Skeletal muscle satellite cell (primary cell): ENCODE measurements around the gene ASIC2. TPM values are rescaled to one million over a fixed set of nuclear protein-coding genes. Genes with fewer than 3 reads are reported as not detected.

ENCODE experiments used
- H3K27me3 ChIP-seq: 2 replicates; pipeline ENCODE4 v1.7.0; 2013; ENCODE audit warnings: low read length; ENCODE audit not compliant: control insufficient read depth, insufficient read depth
- H3K36me3 ChIP-seq: 2 replicates; pipeline ENCODE4 v1.7.0; 2013; ENCODE audit warnings: mild to moderate bottlenecking, control low read depth, low read length; ENCODE audit not compliant: insufficient read depth
- H3K4me1 ChIP-seq: 2 replicates; pipeline ENCODE4 v1.7.0; 2013; ENCODE audit warnings: low read length; ENCODE audit not compliant: control insufficient read depth, insufficient read depth
- H3K4me2 ChIP-seq: 2 replicates; pipeline ENCODE4 v1.7.0; 2013; ENCODE audit warnings: mild to moderate bottlenecking, low read length
- H3K4me3 ChIP-seq: 2 replicates; pipeline ENCODE4 v1.7.0; 2013; ENCODE audit warnings: low read length
- H3K9ac ChIP-seq: 2 replicates; pipeline ENCODE4 v1.7.0; 2013; ENCODE audit warnings: mild to moderate bottlenecking, low read depth, low read length, moderate library complexity
- H3K9me3 ChIP-seq: replicated peaks from 2 replicates; pipeline ENCODE4 v1.7.0; 2013; ENCODE audit warnings: mild to moderate bottlenecking, control low read depth, low read length
- total RNA-seq: library from RNA; depleted of rRNA; stranded (reverse); fragments of >200 nt; gene quantifications from 2 replicates; pipeline ENCODE4 v1.2.3, GENCODE V29; 2012; rRNA removed

Gene ASIC2
- 0.22 and 0.25 TPM in 2 replicates for total RNA-seq

DNA sequence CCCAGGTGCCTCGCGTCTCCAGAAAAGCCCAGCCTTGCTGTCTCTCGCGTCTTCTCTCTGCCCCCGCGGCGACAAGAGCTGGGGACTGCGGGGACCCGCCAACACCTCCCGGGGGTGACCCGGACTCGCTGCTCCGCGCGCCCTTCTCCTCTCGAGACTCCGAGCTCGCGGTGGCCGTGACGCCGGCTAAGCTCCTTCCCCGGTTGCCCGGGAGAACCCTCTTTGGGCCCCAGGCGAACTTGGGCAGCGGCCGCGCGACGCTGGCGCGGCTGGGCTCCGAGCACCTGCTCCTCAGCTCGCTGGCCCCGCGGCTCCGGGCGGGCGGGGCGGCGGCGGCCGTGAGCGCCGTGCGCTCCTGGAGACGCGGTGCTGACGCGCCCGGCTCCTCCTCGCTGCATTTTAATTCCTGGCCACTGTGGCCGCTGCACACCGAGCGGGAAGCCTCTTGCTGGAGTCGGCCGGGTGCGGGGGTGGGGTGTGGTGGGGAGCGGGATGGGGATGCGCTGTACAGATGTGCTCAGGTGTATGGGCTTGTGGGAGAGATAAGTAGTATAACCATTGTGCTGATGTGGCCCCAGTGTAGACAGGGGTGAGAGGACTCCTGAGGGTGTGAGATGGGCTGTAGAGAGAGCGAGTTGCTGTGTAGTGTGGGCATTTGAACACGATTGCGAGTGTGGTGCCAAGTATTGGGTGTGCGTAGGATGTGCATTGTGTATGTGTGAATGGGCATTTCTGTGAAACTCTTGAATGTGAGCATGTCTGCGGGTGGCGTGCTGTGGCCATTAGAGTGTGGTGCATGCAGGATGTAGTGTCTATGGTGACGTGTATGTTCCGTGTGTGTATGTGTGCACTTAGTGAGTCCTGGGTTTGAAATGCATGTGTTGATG, at the start of gene ASIC2:
ASIC2 (minus strand) TSS at position 315 of the 887 bp plus-strand sequence.
- no peaks in the 10 kb centered on the region for H3K36me3 ChIP-seq
- no peaks in the 10 kb centered on the region for H3K9me3 ChIP-seq
- H3K9ac ChIP-seq = no peak within 1 kb of the TSS
- H3K4me1 ChIP-seq = peaks cover 19% of the 10 kb centered on the region
- H3K27me3 ChIP-seq = peaks cover 54% of the 10 kb centered on the region
- peak within 1 kb of the TSS; percentile 97 for H3K4me2 ChIP-seq
- peak within 1 kb of the TSS; percentile 69 for H3K4me3 ChIP-seq

DNA sequence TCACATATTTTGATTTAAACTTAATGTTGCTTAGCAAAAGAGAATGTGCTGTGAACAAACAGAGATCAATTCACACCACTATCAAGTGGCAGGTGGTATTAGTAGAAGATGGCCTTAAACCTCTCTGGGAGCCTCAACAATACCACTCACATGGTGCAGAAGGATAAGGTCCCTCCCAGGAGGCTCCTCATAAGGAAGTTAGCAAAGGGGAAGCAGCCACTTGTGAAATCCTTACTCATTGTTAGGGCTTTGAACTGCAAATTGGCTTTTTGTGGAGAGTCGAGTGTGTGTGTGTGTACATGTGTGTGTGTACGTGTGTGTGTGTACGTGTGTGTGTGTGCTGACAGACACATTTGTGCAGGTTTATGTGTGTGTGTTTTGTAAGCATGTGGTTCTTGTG, 48.9 kb upstream of the ASIC2 start:
- no peaks in the 10 kb centered on the region for H3K4me1 ChIP-seq
- no peak overlapping the region for H3K9ac ChIP-seq
- H3K27me3 ChIP-seq = peaks cover 3% of the 10 kb centered on the region
- no peak overlapping the region for H3K4me3 ChIP-seq
- H3K36me3 ChIP-seq = no peaks in the 10 kb centered on the region
- no peak overlapping the region for H3K4me2 ChIP-seq
- no peaks in the 10 kb centered on the region for H3K9me3 ChIP-seq

DNA sequence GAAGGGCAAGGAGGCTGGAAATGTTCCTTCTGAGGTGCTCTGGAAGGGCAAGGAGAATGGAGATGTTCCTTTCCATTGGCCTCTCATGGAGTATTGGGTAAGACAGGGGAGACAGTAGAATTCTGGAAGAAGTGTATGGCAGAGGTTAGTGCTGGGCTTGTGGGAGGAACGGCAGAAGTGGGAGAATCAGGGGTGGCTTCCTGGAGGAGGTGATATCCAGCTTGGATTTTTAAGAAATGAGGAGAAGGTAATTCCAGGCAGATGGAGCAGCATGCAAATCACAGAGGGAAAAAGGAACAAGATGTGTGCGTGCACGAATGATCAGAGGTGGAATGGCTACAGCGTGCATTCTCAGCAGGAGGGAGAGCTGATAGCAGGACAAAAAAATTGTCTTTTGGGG, 45.1 kb upstream of the ASIC2 start:
- H3K4me3 ChIP-seq = no peak overlapping the region
- H3K9me3 ChIP-seq = no peaks in the 10 kb centered on the region
- H3K27me3 ChIP-seq = peaks cover 3% of the 10 kb centered on the region
- H3K9ac ChIP-seq = no peak overlapping the region
- no peaks in the 10 kb centered on the region for H3K4me1 ChIP-seq
- H3K4me2 ChIP-seq = no peak overlapping the region
- H3K36me3 ChIP-seq = no peaks in the 10 kb centered on the region

DNA sequence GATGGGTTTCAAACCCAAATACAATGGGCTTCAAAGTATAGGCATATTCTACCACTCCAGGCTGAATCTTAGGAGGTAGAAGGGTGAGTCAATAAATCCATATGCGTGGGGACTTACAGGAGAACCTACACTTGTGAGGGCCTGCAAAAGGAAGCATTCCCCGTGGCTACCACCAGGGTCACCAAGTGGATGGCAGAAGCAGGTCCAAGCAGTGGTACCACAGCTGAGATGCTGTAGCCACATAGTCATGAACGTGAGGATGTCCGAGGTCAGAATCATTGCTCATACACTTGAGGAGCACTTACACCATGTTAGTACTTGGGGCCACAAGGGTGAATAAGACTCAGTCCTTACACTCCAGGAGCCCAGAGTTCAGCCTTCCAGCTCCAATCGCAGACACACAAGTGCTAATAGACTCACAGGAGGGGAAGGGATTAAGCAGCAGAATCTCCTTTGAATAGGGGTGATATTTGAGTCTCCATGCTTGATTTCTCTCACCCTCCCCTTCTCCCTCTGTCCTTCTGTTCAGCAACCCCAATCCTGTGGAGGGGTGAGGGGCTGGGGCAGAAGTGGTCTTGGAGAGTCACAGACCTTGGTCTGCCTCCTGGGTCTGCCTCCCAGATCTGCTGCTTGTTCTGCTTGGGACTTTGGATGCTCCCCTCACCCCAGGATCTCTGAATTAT, 42.5 kb upstream of the ASIC2 start:
- no peak overlapping the region for H3K9ac ChIP-seq
- H3K27me3 ChIP-seq = peaks cover 3% of the 10 kb centered on the region
- H3K4me3 ChIP-seq = no peak overlapping the region
- no peaks in the 10 kb centered on the region for H3K36me3 ChIP-seq
- no peaks in the 10 kb centered on the region for H3K9me3 ChIP-seq
- H3K4me2 ChIP-seq = no peak overlapping the region
- no peaks in the 10 kb centered on the region for H3K4me1 ChIP-seq

DNA sequence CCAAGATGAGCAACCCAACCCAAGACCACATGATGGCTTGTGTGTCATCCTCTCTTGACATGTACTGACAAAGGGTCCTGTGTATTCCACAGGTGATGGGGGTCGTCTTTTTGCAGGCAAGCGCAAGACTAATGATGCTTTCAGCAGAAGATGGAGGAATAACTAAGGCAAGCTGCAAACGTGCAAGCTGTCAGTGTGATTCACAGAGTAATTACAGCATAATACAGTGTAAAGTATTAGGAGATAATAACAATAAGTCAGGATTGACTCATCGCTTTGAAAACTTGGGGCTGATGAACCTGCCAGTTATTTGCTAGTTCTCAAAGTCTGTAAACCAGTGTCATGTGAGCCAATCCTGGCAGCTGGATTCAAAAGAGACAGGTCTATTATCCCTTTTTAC, 41.6 kb upstream of the ASIC2 start:
- H3K4me2 ChIP-seq = no peak overlapping the region
- H3K4me3 ChIP-seq = no peak overlapping the region

DNA sequence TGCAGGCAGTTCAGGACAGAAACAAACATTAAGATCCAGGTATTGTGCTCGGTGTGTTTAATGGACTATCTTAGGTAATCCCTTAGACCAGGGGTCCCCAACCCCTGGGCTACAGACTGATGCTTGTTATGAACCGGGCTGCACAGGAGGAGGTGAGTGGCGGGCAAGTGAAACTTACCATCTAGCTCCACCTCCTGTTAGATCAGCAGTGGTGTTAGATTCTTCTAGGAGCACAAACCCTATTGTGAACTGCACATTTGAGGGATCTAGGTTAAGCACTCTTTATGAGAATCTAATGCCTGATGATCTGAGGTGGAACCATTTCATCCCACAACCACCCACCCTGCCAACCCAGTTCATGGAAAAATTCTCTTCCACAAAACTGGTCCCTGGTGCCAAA, 37.8 kb upstream of the ASIC2 start:
- no peak overlapping the region for H3K4me2 ChIP-seq
- no peaks in the 10 kb centered on the region for H3K4me1 ChIP-seq
- H3K9me3 ChIP-seq = no peaks in the 10 kb centered on the region

More for the DNA sequence above, 41.6 kb upstream of the ASIC2 start:
- peaks cover 3% of the 10 kb centered on the region for H3K27me3 ChIP-seq
- no peaks in the 10 kb centered on the region for H3K4me1 ChIP-seq
- H3K9ac ChIP-seq = no peak overlapping the region
- H3K9me3 ChIP-seq = no peaks in the 10 kb centered on the region
- no peaks in the 10 kb centered on the region for H3K36me3 ChIP-seq

DNA sequence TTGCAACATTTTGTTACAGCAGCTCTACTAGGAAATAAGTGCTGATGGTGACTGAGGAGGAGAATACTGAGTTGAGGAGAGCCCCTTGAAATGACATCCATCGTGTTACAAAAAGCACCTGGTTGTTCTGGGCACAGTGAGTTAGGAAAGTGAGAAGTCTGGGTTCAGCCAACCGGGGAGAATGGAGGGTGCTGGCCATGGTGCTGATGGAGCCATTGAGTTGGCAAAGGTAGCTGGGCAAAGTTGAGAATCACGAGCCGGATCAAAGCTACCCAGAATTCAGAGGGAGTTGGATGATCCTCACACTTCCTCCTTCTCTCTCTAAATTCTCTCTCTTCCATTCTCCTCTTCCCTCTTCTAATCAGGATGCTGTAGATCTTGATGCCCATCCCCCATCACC, 35.0 kb upstream of the ASIC2 start:
- no peak overlapping the region for H3K4me3 ChIP-seq
- H3K9me3 ChIP-seq = no peaks in the 10 kb centered on the region
- no peaks in the 10 kb centered on the region for H3K4me1 ChIP-seq
- no peak overlapping the region for H3K4me2 ChIP-seq
- H3K27me3 ChIP-seq = no peaks in the 10 kb centered on the region
- no peaks in the 10 kb centered on the region for H3K36me3 ChIP-seq
- H3K9ac ChIP-seq = no peak overlapping the region

More for the DNA sequence above, 37.8 kb upstream of the ASIC2 start:
- H3K9ac ChIP-seq = no peak overlapping the region
- H3K27me3 ChIP-seq = no peaks in the 10 kb centered on the region
- no peak overlapping the region for H3K4me3 ChIP-seq
- H3K36me3 ChIP-seq = no peaks in the 10 kb centered on the region

DNA sequence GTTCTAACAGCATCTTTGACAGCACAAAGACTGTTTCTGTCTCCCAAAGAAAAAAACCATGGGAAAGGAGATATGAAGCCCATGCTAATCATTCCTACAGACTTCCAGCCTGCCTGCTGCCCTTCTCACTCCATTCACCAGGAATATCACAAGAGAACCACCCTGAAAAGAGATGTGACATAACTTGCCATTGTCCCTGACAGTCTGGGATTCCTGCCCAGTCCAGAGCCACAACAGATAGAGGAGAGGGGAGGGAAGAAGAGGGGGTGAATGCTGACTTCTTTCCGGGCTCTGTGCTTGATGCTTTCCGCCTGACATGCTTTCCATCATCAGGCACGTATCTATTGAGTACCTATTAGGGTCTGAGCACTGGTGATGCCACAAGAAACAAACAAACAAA, 31.6 kb upstream of the ASIC2 start:
- no peaks in the 10 kb centered on the region for H3K4me1 ChIP-seq
- no peak overlapping the region for H3K4me2 ChIP-seq
- H3K36me3 ChIP-seq = no peaks in the 10 kb centered on the region
- no peaks in the 10 kb centered on the region for H3K9me3 ChIP-seq
- no peak overlapping the region for H3K9ac ChIP-seq
- H3K27me3 ChIP-seq = no peaks in the 10 kb centered on the region
- H3K4me3 ChIP-seq = no peak overlapping the region

DNA sequence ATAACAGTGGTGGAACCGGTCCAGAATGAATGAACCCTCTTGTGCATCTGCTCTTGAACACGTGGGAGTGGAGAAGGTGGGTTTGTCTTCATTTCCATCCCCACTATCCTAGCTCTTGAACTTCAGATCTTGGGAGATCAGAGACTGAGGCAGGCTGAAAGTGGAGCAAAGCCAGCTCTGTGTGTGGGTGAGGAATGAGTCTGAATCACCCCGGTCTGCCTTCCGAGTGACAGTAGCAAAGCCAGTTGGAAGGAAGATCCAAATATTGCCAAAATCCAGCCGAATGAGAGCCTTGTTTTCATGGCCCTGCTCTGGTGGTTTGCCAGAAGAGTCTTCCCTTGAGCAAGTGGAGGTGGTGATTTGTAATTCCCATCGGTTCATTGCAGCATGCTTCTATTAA, 29.0 kb upstream of the ASIC2 start:
- Histone ChIP-seq H3K9me3 (no peaks in the 10 kb centered on the region), H3K27me3 (no peaks in the 10 kb centered on the region), H3K4me1 (no peaks in the 10 kb centered on the region)

DNA sequence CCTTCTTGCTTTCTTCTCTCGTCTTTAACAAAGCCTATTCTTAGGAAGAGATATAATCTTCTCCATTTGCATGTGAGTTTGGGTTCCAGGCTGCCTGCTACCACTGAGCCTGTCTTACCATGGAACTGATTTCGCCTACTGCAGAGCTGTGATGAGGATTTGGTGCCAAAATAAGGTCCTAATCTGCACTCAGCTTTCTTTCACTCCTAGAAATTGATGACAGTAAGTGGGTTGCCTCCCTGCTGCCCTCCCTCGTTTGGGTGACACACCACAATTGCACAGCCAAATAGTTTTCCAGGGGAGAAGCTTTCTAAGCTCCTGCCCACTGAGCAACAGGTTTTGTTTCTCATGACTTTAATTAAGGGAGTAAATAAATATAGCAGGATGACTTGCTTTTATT, 25.1 kb upstream of the ASIC2 start:
- Histone ChIP-seq H3K9ac (no peak overlapping the region), H3K36me3 (no peaks in the 10 kb centered on the region), H3K27me3 (no peaks in the 10 kb centered on the region), H3K9me3 (no peaks in the 10 kb centered on the region), H3K4me2 (no peak overlapping the region), H3K4me1 (no peaks in the 10 kb centered on the region), H3K4me3 (no peak overlapping the region)

More for the DNA sequence above, 29.0 kb upstream of the ASIC2 start:
- no peak overlapping the region for H3K9ac ChIP-seq
- H3K4me3 ChIP-seq = no peak overlapping the region
- H3K4me2 ChIP-seq = no peak overlapping the region
- H3K36me3 ChIP-seq = no peaks in the 10 kb centered on the region

DNA sequence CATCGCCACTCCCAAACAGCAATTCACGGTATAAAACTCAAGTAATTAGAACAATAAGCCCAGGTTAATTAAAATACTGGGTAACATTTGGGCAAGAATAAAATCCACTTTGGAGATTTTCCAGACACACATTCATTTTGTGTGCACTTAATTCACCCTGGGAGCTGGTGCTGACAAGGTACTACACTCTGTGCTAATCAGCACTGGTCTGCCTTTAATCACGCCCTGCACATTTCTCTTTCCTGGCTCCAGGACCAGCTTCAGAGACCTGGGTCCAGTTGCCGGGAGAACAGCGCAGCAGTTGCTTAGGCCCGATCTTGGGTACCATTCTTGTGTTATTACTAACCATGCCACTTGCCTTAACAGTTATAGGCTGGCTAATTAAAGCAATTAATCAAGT, 23.7 kb upstream of the ASIC2 start:
- Histone ChIP-seq H3K4me3 (no peak overlapping the region), H3K9me3 (no peaks in the 10 kb centered on the region), H3K4me2 (no peak overlapping the region), H3K36me3 (no peaks in the 10 kb centered on the region), H3K27me3 (no peaks in the 10 kb centered on the region), H3K9ac (no peak overlapping the region), H3K4me1 (no peaks in the 10 kb centered on the region)
